Left forelimb (tissue), 1 donor: Measurements from ENCODE around the gene POLD1.
"Not testable (repeated sequence)": the region's sequence is repeated elsewhere in the genome, so short reads cannot be mapped to it uniquely, and the experiment has no call there.

Experiments
- DNase-seq: peaks from one replicate; pipeline ENCODE4 v3.0.0-alpha.2; 2018; ENCODE audit warnings: low spot score

POLD1 gene

GRCh38 chr19:50365434-50366306, 18.5 kb upstream of the POLD1 start, which contains the start of gene NAPSA:
Gene NAPSA (minus strand): TSS chr19:50365639. CDS start chr19:50365621, 18 bp downstream.
- no peak for DNase-seq

- DNase-seq: peak; percentile 91
Observed at GRCh38 chr19:50368649-50369570, 15.2 kb upstream of the POLD1 start.

GRCh38 chr19:50371914-50372475, 12.2 kb upstream of the POLD1 start:
- DNase-seq: no peak

DNA sequence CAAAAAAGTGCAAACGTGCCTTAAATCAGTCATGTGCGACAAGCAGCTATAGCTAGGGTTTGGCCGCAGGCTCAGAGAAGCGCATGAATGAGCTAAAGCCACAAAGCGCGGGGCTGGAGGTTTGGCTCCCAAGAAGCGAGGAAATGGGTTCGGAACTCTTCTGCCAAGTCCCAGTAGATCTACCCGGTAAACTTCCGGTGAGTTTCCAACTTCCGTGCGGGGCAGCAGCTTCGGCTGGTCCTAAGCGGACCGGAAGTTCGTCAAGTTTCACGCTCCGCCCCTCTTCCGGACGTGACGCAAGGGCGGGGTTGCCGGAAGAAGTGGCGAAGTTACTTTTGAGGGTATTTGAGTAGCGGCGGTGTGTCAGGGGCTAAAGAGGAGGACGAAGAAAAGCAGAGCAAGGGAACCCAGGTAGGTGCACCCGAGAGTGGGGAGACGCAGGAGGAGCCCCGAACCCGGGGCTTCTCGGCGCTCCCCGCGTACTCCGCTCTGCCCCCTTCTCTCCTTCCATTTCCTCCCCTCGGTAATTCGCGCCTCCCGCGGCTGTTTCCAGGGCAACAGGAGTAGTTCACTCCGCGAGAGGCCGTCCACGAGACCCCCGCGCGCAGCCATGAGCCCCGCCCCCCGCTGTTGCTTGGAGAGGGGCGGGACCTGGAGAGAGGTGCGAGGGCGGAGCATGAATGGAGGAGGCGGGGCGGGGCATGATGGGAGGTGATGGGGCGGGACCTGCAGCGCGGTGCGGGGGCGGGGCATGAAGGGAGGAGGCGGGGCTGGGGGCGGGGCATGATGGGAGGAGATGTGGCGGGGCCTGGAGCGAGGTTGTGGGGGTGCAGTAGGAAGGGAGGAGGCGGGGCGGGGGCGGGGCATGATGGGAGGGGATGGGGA, 7.7 kb upstream of the POLD1 start, which contains the start of gene NR1H2:
Gene NR1H2 (plus strand): TSS at position 292 of the 885 bp plus-strand sequence. CDS start 1,149 bp downstream, outside the sequence.
- peak; percentile 96 for DNase-seq

DNA sequence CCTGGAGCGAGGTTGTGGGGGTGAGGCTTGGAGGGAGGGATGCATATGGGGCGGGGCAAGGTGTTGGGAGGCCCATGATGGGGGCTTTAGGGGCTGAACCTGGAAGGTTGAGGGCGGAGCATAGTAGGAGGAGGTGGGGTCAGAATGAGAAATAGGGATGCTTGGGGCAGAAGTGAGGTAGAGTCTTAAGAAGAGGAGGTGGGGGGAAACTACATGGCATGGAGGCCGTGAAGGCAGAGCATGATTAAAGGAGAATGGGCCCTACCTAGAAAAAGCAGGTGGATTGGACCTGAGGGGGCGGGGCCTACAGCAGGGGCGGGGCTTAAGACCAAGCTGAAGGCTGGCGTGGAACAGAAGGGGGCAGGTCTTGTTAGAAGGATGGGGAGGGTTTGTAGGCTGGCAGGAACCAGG, 7.1 kb upstream of the POLD1 start:
- DNase-seq: no peak

GRCh38 chr19:50377517-50377916, 6.6 kb upstream of the POLD1 start:
- no peak for DNase-seq

DNA sequence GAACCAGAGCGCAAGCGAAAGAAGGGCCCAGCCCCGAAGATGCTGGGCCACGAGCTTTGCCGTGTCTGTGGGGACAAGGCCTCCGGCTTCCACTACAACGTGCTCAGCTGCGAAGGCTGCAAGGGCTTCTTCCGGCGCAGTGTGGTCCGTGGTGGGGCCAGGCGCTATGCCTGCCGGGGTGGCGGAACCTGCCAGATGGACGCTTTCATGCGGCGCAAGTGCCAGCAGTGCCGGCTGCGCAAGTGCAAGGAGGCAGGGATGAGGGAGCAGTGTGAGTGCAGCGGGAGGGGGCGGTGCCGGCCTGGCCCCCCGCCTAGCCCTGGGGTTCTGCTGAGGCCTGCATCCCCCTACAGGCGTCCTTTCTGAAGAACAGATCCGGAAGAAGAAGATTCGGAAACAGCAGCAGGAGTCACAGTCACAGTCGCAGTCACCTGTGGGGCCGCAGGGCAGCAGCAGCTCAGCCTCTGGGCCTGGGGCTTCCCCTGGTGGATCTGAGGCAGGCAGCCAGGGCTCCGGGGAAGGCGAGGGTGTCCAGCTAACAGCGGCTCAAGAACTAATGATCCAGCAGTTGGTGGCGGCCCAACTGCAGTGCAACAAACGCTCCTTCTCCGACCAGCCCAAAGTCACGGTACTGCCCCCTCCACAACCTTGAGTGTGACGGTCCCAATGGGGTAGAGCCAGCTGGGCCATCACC, 5.8 kb upstream of the POLD1 start:
- DNase-seq: no peak

DNA sequence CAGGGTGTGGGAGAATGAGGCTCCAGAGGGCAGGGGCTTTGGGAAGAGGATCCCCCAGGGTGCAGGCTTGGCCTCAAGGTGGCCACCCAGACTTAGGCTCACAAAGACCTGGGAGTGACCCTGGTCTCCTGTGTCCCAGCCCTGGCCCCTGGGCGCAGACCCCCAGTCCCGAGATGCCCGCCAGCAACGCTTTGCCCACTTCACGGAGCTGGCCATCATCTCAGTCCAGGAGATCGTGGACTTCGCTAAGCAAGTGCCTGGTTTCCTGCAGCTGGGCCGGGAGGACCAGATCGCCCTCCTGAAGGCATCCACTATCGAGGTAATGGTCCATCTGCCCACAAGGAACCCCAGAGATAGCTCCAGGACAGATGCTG, 5.3 kb upstream of the POLD1 start:
- DNase-seq: no peak

DNA sequence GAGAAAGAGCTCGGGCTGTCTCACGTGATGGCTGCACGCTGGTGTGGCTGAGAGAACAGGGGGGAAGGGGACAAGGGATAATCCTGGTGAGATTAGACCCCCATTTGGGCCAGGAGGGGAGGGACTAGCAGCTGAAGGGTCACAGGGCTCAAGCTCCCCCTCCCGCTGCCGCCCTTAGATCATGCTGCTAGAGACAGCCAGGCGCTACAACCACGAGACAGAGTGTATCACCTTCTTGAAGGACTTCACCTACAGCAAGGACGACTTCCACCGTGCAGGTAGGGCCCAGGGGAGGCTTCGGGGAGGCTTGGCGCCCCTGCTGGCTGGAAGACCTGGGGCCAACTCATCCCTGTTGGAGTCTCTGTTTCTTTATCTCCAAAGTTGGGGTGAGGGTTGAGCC, 4.5 kb upstream of the POLD1 start:
- DNase-seq: no peak

GRCh38 chr19:50380137-50380536, 4.0 kb upstream of the POLD1 start:
- no peak for DNase-seq

- no peak for DNase-seq
Observed at GRCh38 chr19:50380751-50381151, 3.4 kb upstream of the POLD1 start.

DNA sequence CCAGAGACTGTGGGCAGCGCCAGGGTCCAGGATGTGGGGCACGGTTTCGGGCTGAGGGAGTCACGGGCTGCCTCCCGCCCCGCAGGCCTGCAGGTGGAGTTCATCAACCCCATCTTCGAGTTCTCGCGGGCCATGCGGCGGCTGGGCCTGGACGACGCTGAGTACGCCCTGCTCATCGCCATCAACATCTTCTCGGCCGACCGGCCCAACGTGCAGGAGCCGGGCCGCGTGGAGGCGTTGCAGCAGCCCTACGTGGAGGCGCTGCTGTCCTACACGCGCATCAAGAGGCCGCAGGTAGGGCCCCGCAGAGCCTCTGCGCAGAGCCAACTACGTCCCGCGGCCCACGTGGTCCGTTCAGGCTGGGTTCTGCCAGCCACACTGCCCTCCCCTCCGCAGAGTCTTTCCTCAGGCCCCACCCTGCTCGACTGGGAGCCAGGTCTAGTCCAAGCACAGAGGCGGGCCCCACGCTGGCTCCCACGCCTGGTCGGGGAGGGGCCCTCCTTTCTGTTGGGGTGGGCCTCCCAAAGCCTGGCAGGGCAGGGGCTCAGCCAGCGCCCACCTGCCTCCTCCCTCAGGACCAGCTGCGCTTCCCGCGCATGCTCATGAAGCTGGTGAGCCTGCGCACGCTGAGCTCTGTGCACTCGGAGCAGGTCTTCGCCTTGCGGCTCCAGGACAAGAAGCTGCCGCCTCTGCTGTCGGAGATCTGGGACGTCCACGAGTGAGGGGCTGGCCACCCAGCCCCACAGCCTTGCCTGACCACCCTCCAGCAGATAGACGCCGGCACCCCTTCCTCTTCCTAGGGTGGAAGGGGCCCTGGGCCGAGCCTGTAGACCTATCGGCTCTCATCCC, 2.0 kb upstream of the POLD1 start:
- no peak for DNase-seq

GRCh38 chr19:50383001-50383851, 921 bp upstream of the POLD1 start:
- DNase-seq: no peak

DNA sequence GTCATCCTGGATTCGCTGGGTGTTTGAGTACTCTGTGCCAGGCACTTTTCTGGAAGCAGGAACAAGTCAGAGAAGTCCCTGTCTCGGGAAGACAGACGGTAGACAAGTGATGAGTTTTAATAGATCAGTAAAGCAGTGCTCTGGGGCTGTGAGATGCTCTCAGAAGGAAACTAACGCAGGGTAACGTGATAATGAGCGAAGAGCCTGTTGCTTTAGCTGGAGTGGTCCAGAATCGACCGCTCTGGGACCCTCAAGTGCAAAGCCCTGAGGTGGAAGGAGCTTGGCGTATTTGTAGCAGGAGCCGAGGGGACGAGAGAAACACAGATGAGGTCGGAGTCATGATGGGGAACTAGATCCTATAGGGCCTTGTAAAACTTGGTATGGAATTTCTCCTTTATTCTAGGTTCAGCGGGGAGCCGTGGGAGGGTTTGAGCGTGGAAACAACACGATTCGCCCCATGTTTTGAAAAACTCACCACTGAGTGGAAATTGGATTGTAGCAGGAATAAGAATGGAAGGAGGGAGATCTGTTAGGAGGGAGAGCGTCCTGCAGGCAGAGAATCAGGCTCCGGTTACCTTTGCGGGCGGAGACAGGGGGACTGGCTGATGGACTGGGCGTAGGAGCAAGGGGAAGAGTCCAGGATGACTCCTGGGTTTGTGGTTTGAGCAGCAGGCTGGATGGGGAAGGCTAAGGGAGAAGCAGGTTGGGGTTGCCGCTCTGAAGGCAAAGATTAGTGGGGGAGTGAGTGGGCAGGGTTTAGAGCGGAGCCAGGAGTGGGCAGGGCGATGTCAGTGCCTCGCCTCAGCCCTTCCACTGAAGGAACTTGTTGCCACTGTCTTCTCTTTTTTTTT, 763 bp downstream of the POLD1 start:
- DNase-seq: no peak

DNA sequence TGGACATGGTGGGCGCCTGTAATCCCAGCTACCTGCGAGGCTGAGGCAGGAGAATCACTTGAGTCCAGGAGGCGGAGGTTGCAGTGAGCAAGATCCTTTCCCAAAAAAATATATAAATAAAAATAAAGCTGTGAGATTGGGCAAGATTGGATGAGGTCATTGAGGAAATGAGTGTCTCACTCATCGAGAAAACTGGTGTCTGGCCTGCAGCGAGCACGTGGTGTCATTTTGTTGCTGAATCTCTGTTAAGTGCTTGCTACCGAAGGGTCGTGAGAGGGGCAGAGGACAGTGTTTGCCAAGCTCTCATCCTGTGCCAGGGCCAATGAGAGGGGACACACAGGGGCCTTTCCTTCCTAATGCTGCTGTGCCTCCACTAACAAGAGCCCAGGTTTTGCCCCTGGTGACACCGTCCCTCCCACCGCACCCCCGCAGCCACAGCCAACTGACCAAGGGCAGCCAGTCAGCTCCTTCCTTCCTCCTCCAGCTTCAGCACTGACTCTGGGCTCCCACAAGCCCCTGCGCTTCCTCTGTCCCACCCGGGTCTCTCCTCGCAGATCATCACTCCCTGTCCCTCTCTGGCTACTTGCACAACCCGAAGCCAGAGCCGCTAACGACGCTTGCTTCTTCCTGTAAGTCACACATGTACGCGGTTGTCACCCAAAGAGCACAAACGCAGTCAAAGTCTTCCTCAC, 3.2 kb downstream of the POLD1 start:
- DNase-seq: no peak

GRCh38 chr19:50387868-50388245, 3.7 kb downstream of the POLD1 start:
- DNase-seq: no peak

- DNase-seq: not testable (repeated sequence)
Observed at GRCh38 chr19:50390295-50390694, 6.1 kb downstream of the POLD1 start.
